ENCODE measurements around the gene TSNAXIP1. TPM values are rescaled to one million over a fixed set of nuclear protein-coding genes. Genes with fewer than 3 reads are reported as not detected.
A peak's percentile ranks its signal among the peaks of the same experiment; 100 is the strongest.

TSNAXIP1 gene
- polyA plus RNA-seq, 3 donors: 0.23 TPM; not detected in 2

DNA sequence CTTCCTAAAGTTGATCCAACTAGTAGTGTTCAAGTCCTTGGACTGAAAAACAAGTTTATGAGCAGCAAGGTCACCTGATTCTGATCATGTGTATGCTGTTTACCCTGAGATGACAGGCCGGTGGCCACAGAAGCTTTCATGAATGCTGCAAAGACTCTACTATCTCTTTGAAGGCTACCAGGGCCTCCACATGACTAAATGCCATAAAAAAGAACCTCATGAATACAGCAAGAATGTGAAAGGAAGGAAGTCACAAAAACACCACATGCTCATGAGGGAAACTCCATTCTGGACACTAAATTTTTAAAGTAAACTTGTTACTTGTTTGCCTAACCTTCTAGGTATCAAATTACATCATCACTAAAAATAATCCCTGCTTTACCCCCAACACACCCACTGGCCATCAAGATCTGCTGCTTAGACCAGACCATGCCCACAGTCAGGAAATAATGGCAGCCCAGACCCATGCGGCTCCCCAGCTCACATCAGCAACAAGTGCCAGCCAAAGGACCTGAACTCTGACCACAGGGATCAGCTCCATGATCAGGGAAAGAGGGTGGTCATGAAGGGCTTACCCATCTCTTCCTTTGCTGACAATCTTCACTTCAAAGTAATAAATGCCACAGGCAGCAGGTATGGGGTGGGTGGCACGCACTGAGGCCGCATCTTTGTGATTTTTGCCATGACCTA lies 1.7 kb upstream of the TSNAXIP1 start:
- H3K4me1 ChIP-seq (ENCODE audit: control insufficient read depth in 1 of 2, insufficient read depth in 2 of 2, low read length in 2 of 2): peaks cover 26 to 34% of the 10 kb centered on the region in 2 donors
- H4K20me1 ChIP-seq (ENCODE audit: insufficient read depth, low read length): peaks cover 24% of the 10 kb centered on the region
- peaks cover 39% of the 10 kb centered on the region for H3K4me1 Mint-ChIP-seq
- no peaks in the 10 kb centered on the region for H3K27me3 ChIP-seq (ENCODE audit: control insufficient read depth in 2 of 2, insufficient read depth in 2 of 2, low read length in 2 of 2)
- TF ChIP-seq, protein P1, sequence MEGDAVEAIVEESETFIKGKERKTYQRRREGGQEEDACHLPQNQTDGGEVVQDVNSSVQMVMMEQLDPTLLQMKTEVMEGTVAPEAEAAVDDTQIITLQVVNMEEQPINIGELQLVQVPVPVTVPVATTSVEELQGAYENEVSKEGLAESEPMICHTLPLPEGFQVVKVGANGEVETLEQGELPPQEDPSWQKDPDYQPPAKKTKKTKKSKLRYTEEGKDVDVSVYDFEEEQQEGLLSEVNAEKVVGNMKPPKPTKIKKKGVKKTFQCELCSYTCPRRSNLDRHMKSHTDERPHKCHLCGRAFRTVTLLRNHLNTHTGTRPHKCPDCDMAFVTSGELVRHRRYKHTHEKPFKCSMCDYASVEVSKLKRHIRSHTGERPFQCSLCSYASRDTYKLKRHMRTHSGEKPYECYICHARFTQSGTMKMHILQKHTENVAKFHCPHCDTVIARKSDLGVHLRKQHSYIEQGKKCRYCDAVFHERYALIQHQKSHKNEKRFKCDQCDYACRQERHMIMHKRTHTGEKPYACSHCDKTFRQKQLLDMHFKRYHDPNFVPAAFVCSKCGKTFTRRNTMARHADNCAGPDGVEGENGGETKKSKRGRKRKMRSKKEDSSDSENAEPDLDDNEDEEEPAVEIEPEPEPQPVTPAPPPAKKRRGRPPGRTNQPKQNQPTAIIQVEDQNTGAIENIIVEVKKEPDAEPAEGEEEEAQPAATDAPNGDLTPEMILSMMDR (IDR thresholded peaks at IDR 0.05): no peak
- peaks cover 28 to 42% of the 10 kb centered on the region in 2 donors for H3K36me3 Mint-ChIP-seq
- H3K27ac Mint-ChIP-seq: peak overlapping the region in 4 of 7 donors; percentile 19 to 82 (median 62)
- peak overlapping the region; percentile 100 for H3K4me2 ChIP-seq (replicated peaks; ENCODE audit: extremely low read depth, low read length, poor library complexity, severe bottlenecking)
- peak overlapping the region; percentile 84 to 94 for H3K4me3 Mint-ChIP-seq
- intact Hi-C loops (cut with micrococcal nuclease): loop anchor here (5.0 to 10.0 kb wide), 3 partner anchors 87 to 140 kb away; partner anchors contain the start of genes ACD (in 1 of the 2), C16orf86 (in 1 of the 2), ENKD1 (in 1 of the 2) and PARD6A (in 1 of the 2)
- no CpG with 5 or more reads among the region's 4 CpGs for WGBS (ENCODE audit: insufficient coverage)
- no peak for DNase-seq
- peaks cover 58% of the 10 kb centered on the region for H3K79me2 ChIP-seq (ENCODE audit: insufficient read depth, low read length)
- H3K36me3 ChIP-seq (replicated peaks in 1 of 2; ENCODE audit: control insufficient read depth in 1 of 2, insufficient read depth in 2 of 2, low read length in 2 of 2): peaks cover 14 to 36% of the 10 kb centered on the region in 2 donors
- H3K9me3 ChIP-seq (replicated peaks in 1 of 2; ENCODE audit: control insufficient read depth in 1 of 2, insufficient read depth in 1 of 2, low read length in 2 of 2): no peaks in the 10 kb centered on the region
- peak overlapping the region; percentile 90 for H3K9ac ChIP-seq (ENCODE audit: insufficient read depth, low read length, poor library complexity, severe bottlenecking)
- peak overlapping the region in 1 of 2 donors; percentile 92 for H3K27ac ChIP-seq (ENCODE audit: low read depth in 1 of 2, low read length in 2 of 2)
- peaks cover 0 to 2% (median 0%) of the 10 kb centered on the region in 3 donors for H3K27me3 Mint-ChIP-seq (ENCODE audit: low read depth in 3 of 3)
- no peak overlapping the region for H2AFZ ChIP-seq (ENCODE audit: insufficient read depth, low read depth, low read length, poor library complexity, severe bottlenecking)
- H3K9me3 Mint-ChIP-seq: no peaks in the 10 kb centered on the region
- H3K4me3 ChIP-seq (replicated peaks in 1 of 3; ENCODE audit: low read depth in 2 of 3, low read length in 3 of 3): peak overlapping the region in 1 of 3 experiments; percentile 97

DNA sequence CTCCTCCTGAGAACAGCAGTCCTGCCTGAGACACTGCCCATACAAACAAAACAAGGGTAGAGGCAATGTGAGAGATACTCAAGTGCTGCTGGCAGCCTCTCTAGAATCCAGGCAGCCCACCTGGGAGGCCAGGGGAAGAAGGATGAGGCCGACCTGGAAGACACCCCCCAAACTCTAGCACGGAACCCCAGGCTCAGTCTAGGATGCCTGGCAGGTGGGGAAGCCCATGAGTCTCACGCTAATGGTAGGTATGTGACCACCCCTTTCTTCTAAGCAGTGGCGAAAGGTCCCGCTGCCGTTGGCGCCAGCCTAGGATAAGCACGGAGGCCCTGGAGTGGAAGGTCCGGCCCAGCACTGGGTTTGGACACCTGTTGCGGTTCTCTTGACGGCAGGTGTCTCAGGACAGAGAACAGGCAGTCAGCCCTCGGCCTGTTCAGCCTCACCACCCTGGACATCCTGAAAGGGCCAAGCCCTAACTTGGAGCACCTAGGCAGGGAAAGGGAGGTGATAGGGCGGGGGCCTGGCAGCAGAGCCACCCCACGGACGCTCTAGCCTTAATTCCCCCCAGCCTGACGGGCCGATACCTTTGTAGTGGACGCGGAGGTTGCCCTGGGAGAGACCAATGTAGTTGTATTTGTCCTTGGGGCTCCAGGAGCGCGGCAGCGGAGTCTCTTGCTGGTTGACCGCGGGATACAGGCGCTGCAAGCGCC lies 816 bp upstream of the TSNAXIP1 start:
- H3K4me1 ChIP-seq (ENCODE audit: control insufficient read depth in 1 of 2, insufficient read depth in 2 of 2, low read length in 2 of 2): peaks cover 22 to 34% of the 10 kb centered on the region in 2 donors
- peaks cover 50% of the 10 kb centered on the region for H3K79me2 ChIP-seq (ENCODE audit: insufficient read depth, low read length)
- H3K27me3 ChIP-seq (ENCODE audit: control insufficient read depth in 2 of 2, insufficient read depth in 2 of 2, low read length in 2 of 2): no peaks in the 10 kb centered on the region
- peak overlapping the region; percentile 99 for H2AFZ ChIP-seq (ENCODE audit: insufficient read depth, low read depth, low read length, poor library complexity, severe bottlenecking)
- Mint-ChIP-seq H3K27ac (peak overlapping the region; percentile 72 to 93 (median 83)), H3K4me1 (peaks cover 33% of the 10 kb centered on the region), H3K27me3 (ENCODE audit: low read depth in 3 of 3) (peaks cover 0 to 2% (median under 1%) of the 10 kb centered on the region in 3 donors), H3K9me3 (peaks cover 0 to under 1% (median 0%) of the 10 kb centered on the region in 7 donors), H3K4me3 (peak overlapping the region; percentile 84 to 94), H3K36me3 (peaks cover 20 to 35% of the 10 kb centered on the region in 2 donors)
- intact Hi-C loops (cut with micrococcal nuclease): loop anchor here (2.0 to 10.0 kb wide), 4 partner anchors 86 to 141 kb away; partner anchors contain the start of genes C16orf86 (in 2 of the 2), ENKD1 (in 2 of the 2), ACD (in 1 of the 2) and PARD6A (in 1 of the 2)
- TF ChIP-seq, protein P1 (IDR thresholded peaks at IDR 0.05): no peak
- peak overlapping the region; percentile 13 to 92 for H3K27ac ChIP-seq (ENCODE audit: low read depth in 1 of 2, low read length in 2 of 2)
- 1% methylated on average over 23 of the region's 26 CpGs for WGBS (ENCODE audit: insufficient coverage)
- H3K36me3 ChIP-seq (replicated peaks in 1 of 2; ENCODE audit: control insufficient read depth in 1 of 2, insufficient read depth in 2 of 2, low read length in 2 of 2): peaks cover 7 to 27% of the 10 kb centered on the region in 2 donors
- no peak for DNase-seq
- H3K4me3 ChIP-seq (replicated peaks in 1 of 3; ENCODE audit: low read depth in 2 of 3, low read length in 3 of 3): peak overlapping the region; percentile 76 to 97 (median 84)
- H3K9me3 ChIP-seq (replicated peaks in 1 of 2; ENCODE audit: control insufficient read depth in 1 of 2, insufficient read depth in 1 of 2, low read length in 2 of 2): no peaks in the 10 kb centered on the region
- H3K4me2 ChIP-seq (replicated peaks; ENCODE audit: extremely low read depth, low read length, poor library complexity, severe bottlenecking): peak overlapping the region; percentile 100
- peak overlapping the region; percentile 90 for H3K9ac ChIP-seq (ENCODE audit: insufficient read depth, low read length, poor library complexity, severe bottlenecking)
- H4K20me1 ChIP-seq (ENCODE audit: insufficient read depth, low read length): peaks cover 15% of the 10 kb centered on the region

All from CD14-positive monocyte (primary cell).